K562 (cell line): ENCODE results near the gene ALX3. TPM values are rescaled to one million over a fixed set of nuclear protein-coding genes. Genes with fewer than 3 reads are reported as not detected.
A peak's percentile ranks its signal among the peaks of the same experiment; 100 is the strongest.

Experiments used
- CBX3 ChIP-seq, 2 experiments: IDR thresholded peaks; 1 replicate in 1 of 2; 2 replicates in 1 of 2; pipeline ENCODE4 v1.6.1; 2012; ENCODE audit warnings: inconsistent platforms in 2 of 2, low read length in 2 of 2, borderline replicate concordance in 1 of 2, control low read depth in 1 of 2
- CCNT2 ChIP-seq: IDR thresholded peaks from 2 replicates; pipeline ENCODE4 v1.6.1; 2011; ENCODE audit warnings: borderline replicate concordance, low read depth, mild to moderate bottlenecking, moderate library complexity, mixed read lengths, low read length; ENCODE audit not compliant: insufficient read length; ENCODE audit errors: extremely low read depth
- CTCFL ChIP-seq: IDR thresholded peaks from 2 replicates; pipeline ENCODE4 v1.6.1; 2011; ENCODE audit warnings: borderline replicate concordance, low read depth, mild to moderate bottlenecking, moderate library complexity, low read length; ENCODE audit not compliant: insufficient read depth, poor library complexity, severe bottlenecking
- FOXA1 ChIP-seq: fragments of 450-650 bp; IDR thresholded peaks from 2 replicates; pipeline ENCODE4 v1.6.1; 2016; ENCODE audit warnings: mild to moderate bottlenecking, borderline replicate concordance
- FOXA3 ChIP-seq, 2 experiments: fragments of 450-650 bp in 1 of 2; sonication (generic) in 1 of 2; formaldehyde crosslinking; IDR thresholded peaks in 1 of 2; conservative IDR thresholded peaks in 1 of 2; 2 replicates each; pipeline versions ENCODE4 v1.4.0 to v1.8.0; 2020 to 2022; ENCODE audit warnings: mild to moderate bottlenecking in 2 of 2, missing genetic modification reagents in 1 of 2
- FOXK1 ChIP-seq: sonication (generic); formaldehyde crosslinking; IDR thresholded peaks from 2 replicates; pipeline ENCODE4 v1.8.0; 2022; ENCODE audit warnings: missing genetic modification reagents, mild to moderate bottlenecking, borderline replicate concordance
- HNRNPL ChIP-seq: fragments of 200-400 bp; formaldehyde crosslinking; IDR thresholded peaks from 2 replicates; pipeline ENCODE4 v1.6.1; 2017; ENCODE audit warnings: low read depth, mild to moderate bottlenecking, low read length
- KAT7 ChIP-seq: sonication (generic); formaldehyde crosslinking; IDR thresholded peaks from 2 replicates; pipeline ENCODE4 v1.8.0; 2022; ENCODE audit warnings: missing genetic modification reagents, mild to moderate bottlenecking, borderline replicate concordance
- NONO ChIP-seq, 2 experiments: fragments of 200-400 bp in 1 of 2; fragments of 450-650 bp in 1 of 2; formaldehyde crosslinking in 1 of 2; IDR thresholded peaks; 2 replicates each; pipeline ENCODE4 v1.6.1; 2017; ENCODE audit warnings: low read depth in 2 of 2, mild to moderate bottlenecking in 2 of 2, moderate library complexity in 2 of 2, low read length in 1 of 2
- NR2C2 ChIP-seq, 2 experiments: fragments of 200-800 bp in 1 of 2; sonication (Bioruptor generic) in 1 of 2; sonication (generic) in 1 of 2; formaldehyde crosslinking in 1 of 2; IDR thresholded peaks; 2 replicates each; pipeline versions ENCODE4 v1.6.1 to v1.8.0; 2016 to 2022; ENCODE audit warnings: mild to moderate bottlenecking in 1 of 2, missing compliant biosample characterization in 1 of 2, missing genetic modification characterization in 1 of 2, missing genetic modification reagents in 1 of 2
- SMAD4 ChIP-seq: fragments of 250-450 bp; sonication (Bioruptor Pico); conservative IDR thresholded peaks from 2 replicates; pipeline ENCODE4 v1.8.0; 2021; ENCODE audit warnings: inconsistent platforms, mild to moderate bottlenecking, moderate library complexity
- STAT5A ChIP-seq: IDR thresholded peaks from 2 replicates; pipeline ENCODE4 v1.6.1; 2012; ENCODE audit warnings: low read length, inconsistent platforms, borderline replicate concordance
- TOE1 ChIP-seq, 2 experiments: fragments of 450-650 bp in 1 of 2; sonication (generic) in 1 of 2; formaldehyde crosslinking in 1 of 2; IDR thresholded peaks; 2 replicates each; pipeline versions ENCODE4 v1.7.1 to v1.8.0; 2016 to 2022; ENCODE audit warnings: borderline replicate concordance in 2 of 2, mild to moderate bottlenecking in 2 of 2, antibody characterized with exemption in 1 of 2, inconsistent platforms in 1 of 2, low read depth in 1 of 2, missing genetic modification reagents in 1 of 2, moderate library complexity in 1 of 2
- XRCC4 ChIP-seq: IDR thresholded peaks from one replicate; pipeline ENCODE4 v1.6.1; 2011; ENCODE audit not compliant: insufficient read depth, insufficient read length; ENCODE audit errors: extremely low read depth
- ZBTB1 ChIP-seq: sonication (generic); formaldehyde crosslinking; IDR thresholded peaks from 2 replicates; pipeline ENCODE4 v1.8.1; 2023; ENCODE audit warnings: missing genetic modification reagents, low read depth, mild to moderate bottlenecking, borderline replicate concordance
- ZFPM2 ChIP-seq: fragments of 250-450 bp; sonication (Bioruptor Pico); IDR thresholded peaks from 2 replicates; pipeline ENCODE4 v1.5.1; 2022; ENCODE audit warnings: mild to moderate bottlenecking
- ZKSCAN1 ChIP-seq: fragments of 150-350 bp; IDR thresholded peaks from 2 replicates; pipeline ENCODE4 v1.6.1; 2016; ENCODE audit warnings: low read depth, low read length
- ZNF134 ChIP-seq: fragments of 250-450 bp; sonication (Bioruptor Pico); conservative IDR thresholded peaks from 2 replicates; pipeline ENCODE4 v1.4.0; 2020
- ZNF644 ChIP-seq: fragments of 200-800 bp; sonication (Bioruptor generic); IDR thresholded peaks from 2 replicates; pipeline ENCODE4 v1.6.1; 2016; ENCODE audit warnings: low read depth, missing genetic modification characterization, missing compliant biosample characterization
- polyA plus RNA-seq, 8 experiments: library from polyadenylated mRNA; depleted of rRNA in 4 of 8; stranded (reverse) in 5 of 8; unstranded in 3 of 8; fragments of >200 nt; fragmentation: Nextera tagmentation in 2 of 8; fragmentation: Illumina TruSeq in 1 of 8; extraction: Ambion mirVana in 2 of 8; extraction: Trizol in 1 of 8; gene quantifications; 2 replicates each; pipeline versions ENCODE4 v1.2.1 to v1.2.3, GENCODE V29; 2011 to 2014; ENCODE audit warnings: inconsistent platforms in 1 of 8, missing spikeins in 1 of 8
- total RNA-seq, 7 experiments: library from RNA; depleted of rRNA in 6 of 7; stranded (reverse); fragments of >200 nt in 6 of 7; fragmentation: Illumina TruSeq in 2 of 7; extraction: Trizol in 2 of 7; gene quantifications; 2 replicates each; pipeline versions ENCODE4 v1.2.1 to v1.2.3, GENCODE V29; 2011 to 2021; ENCODE audit warnings: low replicate concordance in 1 of 7
- TF ChIP-seq, protein P1 (sequence below), 2 experiments: fragments of 450-650 bp in 1 of 2; sonication (generic) in 1 of 2; formaldehyde crosslinking; conservative IDR thresholded peaks; 2 replicates each; pipeline versions ENCODE4 v1.4.0 to v1.8.1; 2020 to 2022; ENCODE audit warnings: mild to moderate bottlenecking in 1 of 2, missing genetic modification reagents in 1 of 2

The ALX3 gene
- total and polyA plus RNA-seq, 9 of the 15 experiments (the other 6 are each of a cell fraction or from before 2014, with no cell fraction given), result not detected

- no peak for TF ChIP-seq TOE1 (IDR thresholded peaks at IDR 0.05; ENCODE audit: borderline replicate concordance)
- no peak for TF ChIP-seq TOE1 (CRISPR knock-in tag; IDR thresholded peaks at IDR 0.05; ENCODE audit: borderline replicate concordance, low read depth)
- TF ChIP-seq HNRNPL, result no peak
- no peak for TF ChIP-seq FOXA1
- peak in 1 of 2 experiments; percentile 85; a peak in 2 of 4 replicates for TF ChIP-seq NONO (IDR thresholded peaks at IDR 0.05; ENCODE audit: low read depth in 2 of 2, low read length in 1 of 2)
- peak; percentile 38 for TF ChIP-seq CCNT2
- TF ChIP-seq NR2C2 (CRISPR knock-in tag; IDR thresholded peaks at IDR 0.05), result no peak
- peak; percentile 86 for TF ChIP-seq NR2C2 (tag; IDR thresholded peaks at IDR 0.05)
- TF ChIP-seq STAT5A, result peak; percentile 30; the same call in 1 of the 2 replicates
- no peak for TF ChIP-seq XRCC4
- TF ChIP-seq, protein P1, sequence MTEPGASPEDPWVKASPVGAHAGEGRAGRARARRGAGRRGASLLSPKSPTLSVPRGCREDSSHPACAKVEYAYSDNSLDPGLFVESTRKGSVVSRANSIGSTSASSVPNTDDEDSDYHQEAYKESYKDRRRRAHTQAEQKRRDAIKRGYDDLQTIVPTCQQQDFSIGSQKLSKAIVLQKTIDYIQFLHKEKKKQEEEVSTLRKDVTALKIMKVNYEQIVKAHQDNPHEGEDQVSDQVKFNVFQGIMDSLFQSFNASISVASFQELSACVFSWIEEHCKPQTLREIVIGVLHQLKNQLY (CRISPR knock-in tag; conservative IDR thresholded peaks at IDR 0.05), result no peak
- TF ChIP-seq ZFPM2 (CRISPR knock-in tag), result 0 out of 2 replicates have a peak, but pooled peaks have one; percentile 64
- TF ChIP-seq ZNF134 (CRISPR knock-in tag), result no peak
- TF ChIP-seq SMAD4 (CRISPR knock-in tag), result peak; percentile 47; the same call in 1 of the 2 replicates
- peak; percentile 88 to 93 for TF ChIP-seq FOXA3 (CRISPR knock-in tag; conservative IDR thresholded peaks at IDR 0.05 in 1 of 2, IDR thresholded peaks at IDR 0.05 in 1 of 2)
- no peak for TF ChIP-seq KAT7 (CRISPR knock-in tag)
- peak; percentile 98 for TF ChIP-seq FOXK1 (CRISPR knock-in tag)
- TF ChIP-seq CBX3 (IDR thresholded peaks at IDR 0.05; ENCODE audit: borderline replicate concordance in 1 of 2, low read length in 2 of 2), result peak in 1 of 2 experiments; percentile 59; a peak in 1 of 3 replicates
- TF ChIP-seq ZKSCAN1, result no peak
- TF ChIP-seq ZBTB1 (CRISPR knock-in tag), result no peak
- TF ChIP-seq ZNF644, result peak; percentile 98
- no peak for TF ChIP-seq CTCFL
Measured at GRCh38 chr1:110034451-110035235, 35.8 kb downstream of the ALX3 start, which contains the start of gene STRIP1 (continued).
